Measurements from ENCODE around the gene TFEB.

The TFEB gene

DNA sequence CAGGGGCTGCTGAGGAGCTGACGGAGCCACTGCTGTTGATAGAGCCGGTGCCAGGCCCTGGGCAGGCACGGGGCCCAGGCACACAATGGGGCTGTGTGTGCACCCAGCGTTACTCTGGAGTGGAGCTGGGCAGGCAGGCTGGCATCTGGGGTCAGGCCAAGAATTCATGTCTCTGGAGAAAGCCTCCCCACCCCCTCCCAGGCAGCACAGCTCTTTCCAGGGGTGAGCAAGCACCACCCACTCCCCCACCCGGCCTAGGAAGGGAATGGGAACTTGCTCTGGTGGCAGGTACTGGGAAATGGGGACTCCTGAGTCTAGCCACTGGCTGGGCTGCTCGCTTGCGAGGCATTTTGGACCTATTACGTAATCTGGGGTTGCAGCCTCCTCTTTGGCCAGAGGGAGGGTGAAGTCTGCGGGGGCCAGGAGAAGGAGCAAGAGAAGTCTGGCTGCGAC lies 22.7 kb downstream of the TFEB start:
- 96 to 97% methylated on average over 3 to 8 of the region's 10 CpGs for WGBS, 2 experiments (ENCODE audit: insufficient coverage in 2 of 2)
- H3K4me1 ChIP-seq (ENCODE audit: control insufficient read depth, insufficient read depth, low read length, poor library complexity, severe bottlenecking) = peaks cover 8% of the 10 kb centered on the region
- no peaks in the 10 kb centered on the region for H3K9me3 ChIP-seq (ENCODE audit: control insufficient read depth, low read length)
- no peak overlapping the region for H3K27ac ChIP-seq (ENCODE audit: low read depth, low read length, severe bottlenecking)
- no peaks in the 10 kb centered on the region for H3K36me3 ChIP-seq (ENCODE audit: control insufficient read depth, insufficient read depth, low read length)
- no peak overlapping the region for H3K4me3 ChIP-seq (ENCODE audit: extremely low read depth, insufficient read depth, low read length, poor library complexity, severe bottlenecking)

DNA sequence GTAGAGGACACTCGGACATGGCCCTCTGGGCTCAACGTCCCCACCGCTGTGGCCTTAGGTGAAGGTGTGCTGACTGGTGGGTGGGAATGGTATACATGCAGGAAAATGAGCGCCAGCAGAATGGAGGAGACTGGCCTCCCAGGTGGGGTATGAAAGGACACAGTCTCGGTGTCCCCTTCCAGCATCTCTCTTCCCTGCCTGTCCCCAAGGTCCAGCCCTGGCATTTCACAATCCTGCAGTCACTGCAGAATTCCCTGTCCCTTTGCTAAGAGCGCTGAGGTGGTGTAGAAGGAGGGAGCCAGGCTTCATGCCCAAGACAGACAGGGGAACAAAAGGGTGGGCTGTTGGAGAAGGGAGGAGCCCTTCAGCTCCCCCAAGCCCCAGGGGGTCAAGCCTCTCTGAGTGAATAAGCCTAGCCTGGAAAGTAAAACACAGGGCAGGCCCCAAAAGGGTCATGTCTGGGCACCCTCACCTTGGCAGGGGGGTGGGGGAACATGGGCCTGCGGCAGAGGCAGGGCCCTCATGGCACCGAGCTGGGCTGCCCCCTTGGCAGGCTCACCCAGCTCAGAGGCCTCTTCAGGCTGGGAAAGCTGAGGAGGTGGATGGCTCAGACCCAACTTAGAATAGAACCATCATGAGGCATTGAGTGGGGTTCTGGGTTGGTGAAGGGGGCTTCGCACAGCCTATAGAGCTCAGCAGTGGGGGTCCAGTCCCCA lies 23.9 kb downstream of the TFEB start:
- peaks cover 8% of the 10 kb centered on the region for H3K4me1 ChIP-seq (ENCODE audit: control insufficient read depth, insufficient read depth, low read length, poor library complexity, severe bottlenecking)
- no peak overlapping the region for H3K27ac ChIP-seq (ENCODE audit: low read depth, low read length, severe bottlenecking)
- H3K4me3 ChIP-seq (ENCODE audit: extremely low read depth, insufficient read depth, low read length, poor library complexity, severe bottlenecking) = no peak overlapping the region
- H3K36me3 ChIP-seq (ENCODE audit: control insufficient read depth, insufficient read depth, low read length) = no peaks in the 10 kb centered on the region
- no peaks in the 10 kb centered on the region for H3K9me3 ChIP-seq (ENCODE audit: control insufficient read depth, low read length)
- 83 to 97% methylated on average over 2 to 5 of the region's 9 CpGs for WGBS, 2 experiments (ENCODE audit: insufficient coverage in 2 of 2)

DNA sequence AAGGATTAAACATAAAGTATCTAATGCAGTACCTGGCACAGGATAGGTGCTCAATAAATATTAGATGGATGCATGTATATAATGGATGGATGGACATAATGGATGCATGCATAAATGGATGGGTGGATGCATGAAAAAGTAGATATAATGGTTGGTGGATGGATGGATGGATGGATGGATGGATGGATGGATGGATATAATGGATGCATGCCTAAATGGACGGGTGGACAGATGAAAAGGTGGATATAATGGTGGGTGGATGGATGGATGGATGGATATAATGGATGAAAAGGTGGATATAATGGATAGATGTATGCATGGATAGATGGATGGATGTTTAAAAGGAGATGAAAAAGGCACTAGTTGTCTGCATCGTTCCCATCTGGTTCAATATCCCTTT lies 26.0 kb downstream of the TFEB start:
- H3K4me1 ChIP-seq (ENCODE audit: control insufficient read depth, insufficient read depth, low read length, poor library complexity, severe bottlenecking) = peaks cover 14% of the 10 kb centered on the region
- no peaks in the 10 kb centered on the region for H3K36me3 ChIP-seq (ENCODE audit: control insufficient read depth, insufficient read depth, low read length)
- no peak overlapping the region for H3K4me3 ChIP-seq (ENCODE audit: extremely low read depth, insufficient read depth, low read length, poor library complexity, severe bottlenecking)
- 50 to 69% methylated on average over 1 of the region's 2 CpGs for WGBS, 2 experiments (ENCODE audit: insufficient coverage in 2 of 2)
- no peak overlapping the region for H3K27ac ChIP-seq (ENCODE audit: low read depth, low read length, severe bottlenecking)
- no peaks in the 10 kb centered on the region for H3K9me3 ChIP-seq (ENCODE audit: control insufficient read depth, low read length)

- H3K9me3 ChIP-seq (ENCODE audit: control insufficient read depth, low read length) = no peaks in the 10 kb centered on the region
- H3K4me1 ChIP-seq (ENCODE audit: control insufficient read depth, insufficient read depth, low read length, poor library complexity, severe bottlenecking) = peaks cover 14% of the 10 kb centered on the region
- 94 to 97% methylated on average over 2 to 3 of the region's 3 CpGs for WGBS, 2 experiments (ENCODE audit: insufficient coverage in 2 of 2)
- no peak overlapping the region for H3K27ac ChIP-seq (ENCODE audit: low read depth, low read length, severe bottlenecking)
- H3K36me3 ChIP-seq (ENCODE audit: control insufficient read depth, insufficient read depth, low read length) = no peaks in the 10 kb centered on the region
- H3K4me3 ChIP-seq (ENCODE audit: extremely low read depth, insufficient read depth, low read length, poor library complexity, severe bottlenecking) = no peak overlapping the region
Observed at GRCh38 chr6:41708856-41709255, 26.6 kb downstream of the TFEB start.

DNA sequence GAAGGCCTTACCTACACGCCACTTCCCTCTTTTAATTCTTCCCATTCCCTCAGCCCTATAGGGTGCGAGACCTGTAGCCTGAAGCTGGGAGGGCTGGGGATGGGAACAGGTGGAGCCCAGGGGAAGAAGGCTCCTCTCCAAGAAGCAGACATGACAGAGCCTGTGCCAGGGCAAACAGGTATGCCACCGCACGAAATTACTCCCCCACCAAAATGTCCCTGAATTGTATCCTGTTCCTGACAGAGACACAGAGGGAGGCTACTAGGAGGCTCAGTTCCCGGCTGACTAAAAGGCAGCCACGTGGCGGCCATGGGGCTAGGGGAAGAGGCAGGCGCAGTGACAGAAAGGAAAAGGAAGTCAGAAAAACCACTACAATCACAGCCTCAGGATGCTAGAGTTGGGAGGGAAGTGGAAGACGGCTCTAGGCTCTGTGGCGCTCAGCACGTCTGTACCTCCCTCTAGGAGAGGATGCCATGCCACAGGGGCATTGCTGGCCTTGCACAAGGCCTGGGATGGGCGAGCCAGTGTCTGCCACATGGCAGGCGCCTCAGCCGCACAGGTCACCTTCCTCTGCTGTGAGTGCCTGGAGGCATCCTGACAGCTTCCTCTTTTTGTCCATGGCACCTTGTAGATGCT lies 27.7 kb downstream of the TFEB start:
- no peaks in the 10 kb centered on the region for H3K9me3 ChIP-seq (ENCODE audit: control insufficient read depth, low read length)
- 89 to 95% methylated on average over 8 of the region's 14 CpGs for WGBS, 2 experiments (ENCODE audit: insufficient coverage in 2 of 2)
- no peak overlapping the region for H3K4me3 ChIP-seq (ENCODE audit: extremely low read depth, insufficient read depth, low read length, poor library complexity, severe bottlenecking)
- H3K4me1 ChIP-seq (ENCODE audit: control insufficient read depth, insufficient read depth, low read length, poor library complexity, severe bottlenecking) = peaks cover 14% of the 10 kb centered on the region
- no peaks in the 10 kb centered on the region for H3K36me3 ChIP-seq (ENCODE audit: control insufficient read depth, insufficient read depth, low read length)
- no peak overlapping the region for H3K27ac ChIP-seq (ENCODE audit: low read depth, low read length, severe bottlenecking)

GRCh38 chr6:41706876-41707564 lies 28.4 kb downstream of the TFEB start:
- 82 to 95% methylated on average over 3 to 6 of the region's 9 CpGs for WGBS, 2 experiments (ENCODE audit: insufficient coverage in 2 of 2)
- Histone ChIP-seq H3K4me3 (ENCODE audit: extremely low read depth, insufficient read depth, low read length, poor library complexity, severe bottlenecking) (no peak overlapping the region), H3K27ac (ENCODE audit: low read depth, low read length, severe bottlenecking) (no peak overlapping the region), H3K36me3 (ENCODE audit: control insufficient read depth, insufficient read depth, low read length) (no peaks in the 10 kb centered on the region), H3K4me1 (ENCODE audit: control insufficient read depth, insufficient read depth, low read length, poor library complexity, severe bottlenecking) (peaks cover 14% of the 10 kb centered on the region), H3K9me3 (ENCODE audit: control insufficient read depth, low read length) (no peaks in the 10 kb centered on the region)

GRCh38 chr6:41705996-41706835 lies 29.2 kb downstream of the TFEB start:
- H3K27ac ChIP-seq (ENCODE audit: low read depth, low read length, severe bottlenecking) = no peak overlapping the region
- WGBS, 2 experiments (ENCODE audit: insufficient coverage in 2 of 2) = 37 to 49% methylated on average over 7 to 13 of the region's 15 CpGs

DNA sequence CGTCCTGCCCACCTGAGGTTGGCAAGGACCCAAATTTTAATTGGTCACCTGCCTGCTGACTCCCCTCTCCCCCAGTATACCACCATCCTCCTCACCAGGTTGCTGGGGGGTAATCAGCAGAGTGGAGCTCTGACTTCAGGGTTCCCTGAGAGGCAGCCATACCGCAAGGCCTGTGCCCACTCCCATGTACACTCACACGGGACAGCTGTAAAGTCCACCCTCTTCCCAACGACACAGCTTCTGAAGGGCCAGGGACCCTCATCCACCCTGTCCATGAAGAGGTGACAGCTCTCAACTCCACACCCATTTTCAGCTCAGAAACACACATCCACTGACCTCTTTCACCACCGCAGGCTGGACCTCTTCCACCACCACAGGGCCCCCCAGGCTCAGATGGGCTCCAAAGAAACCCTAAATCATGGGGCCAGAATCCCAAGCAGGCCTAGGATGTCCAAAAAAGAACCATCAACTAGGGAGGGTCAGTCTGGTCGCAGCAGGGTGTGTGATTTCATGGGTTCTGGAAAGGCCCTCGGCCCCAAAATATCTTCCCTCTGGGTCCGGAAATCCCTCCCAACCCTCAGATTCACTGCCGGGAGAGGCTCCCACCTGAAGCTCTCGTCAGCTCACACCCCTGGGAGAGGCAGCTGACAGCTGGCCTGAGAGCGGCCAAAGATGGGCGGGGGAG lies 30.0 kb downstream of the TFEB start:
- H3K27ac ChIP-seq (ENCODE audit: low read depth, low read length, severe bottlenecking) = no peak overlapping the region
- WGBS, 2 experiments (ENCODE audit: insufficient coverage in 2 of 2) = 79 to 81% methylated on average over 8 to 10 of the region's 12 CpGs
- no peaks in the 10 kb centered on the region for H3K9me3 ChIP-seq (ENCODE audit: control insufficient read depth, low read length)
- peaks cover 22% of the 10 kb centered on the region for H3K4me1 ChIP-seq (ENCODE audit: control insufficient read depth, insufficient read depth, low read length, poor library complexity, severe bottlenecking)
- H3K4me3 ChIP-seq (ENCODE audit: extremely low read depth, insufficient read depth, low read length, poor library complexity, severe bottlenecking) = no peak overlapping the region
- no peaks in the 10 kb centered on the region for H3K36me3 ChIP-seq (ENCODE audit: control insufficient read depth, insufficient read depth, low read length)

More at GRCh38 chr6:41705996-41706835, 29.2 kb downstream of the TFEB start:
- Histone ChIP-seq H3K4me1 (ENCODE audit: control insufficient read depth, insufficient read depth, low read length, poor library complexity, severe bottlenecking) (peaks cover 14% of the 10 kb centered on the region), H3K36me3 (ENCODE audit: control insufficient read depth, insufficient read depth, low read length) (no peaks in the 10 kb centered on the region), H3K9me3 (ENCODE audit: control insufficient read depth, low read length) (no peaks in the 10 kb centered on the region), H3K4me3 (ENCODE audit: extremely low read depth, insufficient read depth, low read length, poor library complexity, severe bottlenecking) (no peak overlapping the region)

DNA sequence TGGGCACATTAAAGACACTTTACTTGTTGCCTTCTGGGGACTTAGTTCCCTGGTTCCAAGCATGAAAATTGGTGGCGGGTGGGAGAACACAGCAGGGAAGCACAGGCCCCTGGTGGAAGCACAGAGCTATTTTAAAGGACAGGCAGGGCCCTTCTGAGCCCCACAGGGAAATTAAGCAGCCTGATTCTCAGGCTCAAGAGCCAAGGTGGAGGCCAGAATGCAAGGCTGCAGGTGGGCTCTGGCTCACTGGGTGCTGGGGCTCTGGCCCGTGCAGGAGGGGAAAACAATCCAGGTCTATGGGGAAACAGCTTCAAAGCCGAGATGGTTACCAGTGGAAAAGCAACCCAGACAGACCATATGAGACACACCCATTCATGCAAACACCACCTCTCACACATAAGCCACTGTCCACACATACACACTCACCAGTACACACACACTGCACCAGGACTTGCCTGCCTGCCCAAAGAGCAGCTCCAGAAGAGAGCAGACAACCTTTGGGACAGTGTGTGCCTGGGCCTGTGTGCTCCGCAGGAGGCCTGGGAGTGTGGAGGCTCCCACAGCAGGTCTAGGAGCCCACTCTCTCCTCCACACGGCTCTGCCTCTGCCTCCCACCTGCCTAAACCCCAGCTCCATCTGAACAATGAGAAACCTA lies 30.6 kb downstream of the TFEB start:
- Histone ChIP-seq H3K4me3 (ENCODE audit: extremely low read depth, insufficient read depth, low read length, poor library complexity, severe bottlenecking) (no peak overlapping the region), H3K4me1 (ENCODE audit: control insufficient read depth, insufficient read depth, low read length, poor library complexity, severe bottlenecking) (peaks cover 25% of the 10 kb centered on the region), H3K36me3 (ENCODE audit: control insufficient read depth, insufficient read depth, low read length) (no peaks in the 10 kb centered on the region), H3K27ac (ENCODE audit: low read depth, low read length, severe bottlenecking) (no peak overlapping the region), H3K9me3 (ENCODE audit: control insufficient read depth, low read length) (no peaks in the 10 kb centered on the region)
- WGBS, 2 experiments (ENCODE audit: insufficient coverage in 2 of 2) = 72 to 95% methylated on average over 3 to 4 of the region's 5 CpGs

Measured in mesodermal cell (in vitro differentiated cells).